Gastroesophageal sphincter (tissue), 4 donors: Measurements from ENCODE around the gene COQ3. TPM values are rescaled to one million over a fixed set of nuclear protein-coding genes. Genes with fewer than 3 reads are reported as not detected.

Experiments
- ATAC-seq: fragments of 150-250 bp; one replicate; pipeline ENCODE4 v1.9.1; 2016; ENCODE audit warnings: mild to moderate bottlenecking, moderate library complexity
- H3K27ac ChIP-seq, 4 donors: fragments of 200-600 bp; sonication (generic) in 3 of 4; 1 replicate in 3 of 4; 2 replicates in 1 of 4; pipeline ENCODE4 v1.5.1; 2016 to 2019
- H3K27me3 ChIP-seq: fragments of 200-600 bp; sonication (generic); one replicate; pipeline ENCODE4 v1.5.1; 2019
- H3K36me3 ChIP-seq, 2 donors: fragments of 200-600 bp; sonication (generic); one replicate each; pipeline ENCODE4 v1.5.1; 2019; ENCODE audit warnings: control low read depth in 1 of 2
- H3K4me1 ChIP-seq, 3 donors: fragments of 200-600 bp; sonication (generic); 1 replicate in 2 of 3; 2 replicates in 1 of 3; pipeline ENCODE4 v1.5.1; 2016 to 2019; ENCODE audit warnings: control low read depth in 2 of 3
- H3K4me3 ChIP-seq, 2 donors: fragments of 200-600 bp; sonication (generic); one replicate each; pipeline ENCODE4 v1.5.1; 2019; ENCODE audit warnings: mild to moderate bottlenecking in 1 of 2, moderate library complexity in 1 of 2
- H3K9me3 ChIP-seq, 3 donors: fragments of 200-600 bp; sonication (generic); one replicate each; pipeline ENCODE4 v1.5.1; 2017 to 2019; ENCODE audit warnings: control low read depth in 2 of 3
- EP300 ChIP-seq: sonication (generic); formaldehyde crosslinking; IDR thresholded peaks from one replicate; pipeline ENCODE4 v1.6.1; 2017; ENCODE audit warnings: antibody characterized with exemption, mild to moderate bottlenecking
- POLR2A ChIP-seq, 2 donors: fragments of 450-650 bp; IDR thresholded peaks; one replicate each; pipeline ENCODE4 v1.6.1; 2017; ENCODE audit warnings: antibody characterized with exemption in 2 of 2, mild to moderate bottlenecking in 2 of 2, moderate library complexity in 1 of 2
- POLR2AphosphoS5 ChIP-seq: sonication (generic); formaldehyde crosslinking; IDR thresholded peaks from one replicate; pipeline ENCODE4 v1.6.1; 2017; ENCODE audit warnings: antibody characterized with exemption
- WGBS, 2 donors: methylation state at CpG; one replicate each; pipeline ENCODE4 v1.1.5; 2018; ENCODE audit warnings: low coverage in 1 of 2; 5-methylcytosine and 5-hydroxymethylcytosine counted together
- total RNA-seq, 4 donors: library from RNA; depleted of rRNA; stranded (reverse); fragments of >200 nt; gene quantifications; one replicate each; pipeline ENCODE4 v1.1.0, GENCODE V29; 2016
- TF ChIP-seq, protein P1 (sequence below), 4 experiments: fragments of 200-600 bp in 2 of 4; fragments of 450-650 bp in 2 of 4; sonication (generic) in 1 of 4; IDR thresholded peaks; one replicate each; pipeline ENCODE4 v1.5.1; 2017 to 2019; ENCODE audit warnings: antibody characterized with exemption in 4 of 4, mild to moderate bottlenecking in 2 of 4, moderate library complexity in 2 of 4

COQ3 gene
- total RNA-seq, 4 donors from 2014 or later = 3.2 to 13.4 (median 7.8) TPM

DNA sequence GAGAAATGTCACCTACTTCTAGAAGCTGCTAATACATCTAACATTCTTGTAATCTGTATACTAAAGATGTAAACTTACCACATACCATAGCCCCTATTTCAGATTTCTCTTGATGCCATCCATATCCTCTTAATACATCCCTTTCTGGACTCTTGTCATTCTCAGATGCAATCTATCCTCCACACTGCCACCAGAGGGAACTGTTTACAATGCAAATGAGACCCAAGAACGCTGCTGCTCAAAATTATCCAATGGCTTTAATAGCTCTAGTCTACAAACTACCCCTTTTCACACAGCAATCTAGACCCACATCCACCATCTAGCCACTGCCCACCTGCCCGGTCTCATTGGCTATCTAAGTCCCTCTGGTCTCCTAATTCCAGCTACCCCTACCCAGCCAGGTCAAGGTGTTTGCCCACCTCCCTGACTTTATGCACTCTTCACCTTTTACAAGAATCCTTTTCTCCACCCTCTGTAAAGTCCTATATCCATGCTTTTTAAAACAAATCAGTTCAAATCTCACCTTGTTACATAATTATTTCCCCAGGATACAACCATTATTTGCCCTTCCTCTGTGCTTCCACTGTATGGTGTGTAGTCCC is 59.4 kb downstream of the COQ3 start:
- Histone ChIP-seq H3K27me3 (no peaks in the 10 kb centered on the region), H3K9me3 (no peaks in the 10 kb centered on the region), H3K4me3 (no peak overlapping the region), H3K27ac (peak overlapping the region; percentile 71 to 84 (median 74)), H3K4me1 (peaks cover 0 to 46% (median 3%) of the 10 kb centered on the region in 3 donors), H3K36me3 (peaks cover 0 to 7% of the 10 kb centered on the region in 2 donors)
- ATAC-seq = peak; percentile 69
- TF ChIP-seq, protein P1, sequence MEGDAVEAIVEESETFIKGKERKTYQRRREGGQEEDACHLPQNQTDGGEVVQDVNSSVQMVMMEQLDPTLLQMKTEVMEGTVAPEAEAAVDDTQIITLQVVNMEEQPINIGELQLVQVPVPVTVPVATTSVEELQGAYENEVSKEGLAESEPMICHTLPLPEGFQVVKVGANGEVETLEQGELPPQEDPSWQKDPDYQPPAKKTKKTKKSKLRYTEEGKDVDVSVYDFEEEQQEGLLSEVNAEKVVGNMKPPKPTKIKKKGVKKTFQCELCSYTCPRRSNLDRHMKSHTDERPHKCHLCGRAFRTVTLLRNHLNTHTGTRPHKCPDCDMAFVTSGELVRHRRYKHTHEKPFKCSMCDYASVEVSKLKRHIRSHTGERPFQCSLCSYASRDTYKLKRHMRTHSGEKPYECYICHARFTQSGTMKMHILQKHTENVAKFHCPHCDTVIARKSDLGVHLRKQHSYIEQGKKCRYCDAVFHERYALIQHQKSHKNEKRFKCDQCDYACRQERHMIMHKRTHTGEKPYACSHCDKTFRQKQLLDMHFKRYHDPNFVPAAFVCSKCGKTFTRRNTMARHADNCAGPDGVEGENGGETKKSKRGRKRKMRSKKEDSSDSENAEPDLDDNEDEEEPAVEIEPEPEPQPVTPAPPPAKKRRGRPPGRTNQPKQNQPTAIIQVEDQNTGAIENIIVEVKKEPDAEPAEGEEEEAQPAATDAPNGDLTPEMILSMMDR (IDR thresholded peaks at IDR 0.05) = peak; percentile 48 to 75 (median 71)
- TF ChIP-seq POLR2AphosphoS5 (no peak), EP300 (no peak), POLR2A (IDR thresholded peaks at IDR 0.05) (no peak)
- 41 to 56% methylated on average over 2 of the region's 2 CpGs for WGBS, 2 donors

DNA sequence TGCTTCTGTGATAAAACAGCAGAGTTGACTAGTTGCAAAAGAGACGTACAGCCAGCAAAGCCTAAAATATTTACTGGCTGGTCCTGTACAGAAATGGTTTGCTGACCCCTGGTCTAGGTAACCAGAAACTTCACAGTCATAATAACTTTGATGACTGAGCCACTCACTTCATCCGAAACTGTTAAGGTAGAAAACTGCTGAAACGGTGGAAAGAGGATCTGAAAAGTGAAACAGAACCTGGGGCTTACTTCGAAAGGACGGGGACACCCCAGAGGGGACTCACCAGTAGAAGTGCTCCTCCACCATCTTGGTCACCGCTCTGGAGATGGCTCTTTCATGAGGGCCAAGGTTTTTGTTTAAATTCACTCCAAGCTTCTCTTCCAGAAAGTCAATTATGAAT is 60.9 kb downstream of the COQ3 start:
- Histone ChIP-seq H3K9me3 (no peaks in the 10 kb centered on the region), H3K27ac (peak overlapping the region in 1 of 4 donors; percentile 84), H3K36me3 (peaks cover 0 to 13% of the 10 kb centered on the region in 2 donors), H3K4me3 (no peak overlapping the region), H3K4me1 (peaks cover 0 to 36% (median 3%) of the 10 kb centered on the region in 3 donors), H3K27me3 (no peaks in the 10 kb centered on the region)
- TF ChIP-seq POLR2AphosphoS5 (no peak), EP300 (no peak), POLR2A (IDR thresholded peaks at IDR 0.05) (no peak)
- TF ChIP-seq, protein P1 (IDR thresholded peaks at IDR 0.05) = no peak
- no peak for ATAC-seq
- WGBS, 2 donors = 71 to 83% methylated on average over 5 to 6 of the region's 6 CpGs

DNA sequence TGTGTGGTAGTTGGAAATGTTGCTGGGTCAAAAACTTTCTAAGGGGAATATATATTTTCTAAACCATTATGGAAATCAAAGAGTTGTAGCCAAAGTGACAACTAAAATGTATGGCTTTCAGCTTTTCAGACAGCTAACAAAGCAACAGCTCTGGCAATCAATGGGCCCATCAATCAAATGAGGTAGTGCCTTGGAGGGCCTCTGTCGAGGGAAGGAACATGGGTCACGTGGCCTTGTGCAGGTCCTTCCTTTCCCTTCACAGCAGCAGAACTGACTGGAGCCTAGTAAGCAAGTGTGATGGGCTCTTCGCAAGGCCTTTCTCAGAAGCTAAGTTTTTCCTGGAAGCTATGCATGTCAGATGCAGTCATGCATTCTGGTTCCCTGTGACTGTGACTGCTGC is 62.5 kb downstream of the COQ3 start:
- Histone ChIP-seq H3K27ac (no peak overlapping the region), H3K36me3 (peaks cover 0 to 16% of the 10 kb centered on the region in 2 donors), H3K4me3 (no peak overlapping the region), H3K4me1 (peaks cover 0 to 24% (median 3%) of the 10 kb centered on the region in 3 donors), H3K27me3 (no peaks in the 10 kb centered on the region), H3K9me3 (no peaks in the 10 kb centered on the region)
- TF ChIP-seq EP300 (no peak), POLR2AphosphoS5 (no peak)
- no peak for ATAC-seq
- 43 to 57% methylated on average over 2 of the region's 3 CpGs for WGBS, 2 donors

DNA sequence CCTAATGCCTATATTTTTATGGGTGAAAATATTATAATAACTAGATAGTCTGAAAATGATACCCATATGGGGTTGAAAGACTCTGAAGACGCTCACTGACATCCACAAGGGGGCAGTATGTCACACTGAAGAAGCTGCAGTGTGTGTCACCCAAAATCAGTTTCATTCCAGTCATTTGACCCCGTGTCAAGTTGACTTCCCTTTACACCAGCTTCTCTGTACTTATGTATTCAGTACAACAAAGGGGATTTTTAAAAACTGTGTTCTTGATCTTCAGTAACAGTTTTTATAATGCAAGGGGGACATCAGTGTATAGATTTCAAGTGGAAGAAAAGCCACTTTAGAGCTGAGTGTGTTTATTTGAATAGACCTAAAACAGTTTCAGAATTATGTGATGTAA is 63.8 kb downstream of the COQ3 start:
- peak; percentile 50 for ATAC-seq
- Histone ChIP-seq H3K27ac (no peak overlapping the region), H3K36me3 (peaks cover 0 to 27% of the 10 kb centered on the region in 2 donors), H3K4me1 (peaks cover 0 to 19% (median 3%) of the 10 kb centered on the region in 3 donors), H3K4me3 (no peak overlapping the region), H3K9me3 (no peaks in the 10 kb centered on the region), H3K27me3 (no peaks in the 10 kb centered on the region)
- TF ChIP-seq POLR2AphosphoS5 (no peak), EP300 (no peak), POLR2A (IDR thresholded peaks at IDR 0.05) (no peak)
- TF ChIP-seq, protein P1 (IDR thresholded peaks at IDR 0.05) = peak; percentile 53 to 73 (median 61)
- 0 to 4% methylated on average over 1 to 2 of the region's 2 CpGs for WGBS, 2 donors

DNA sequence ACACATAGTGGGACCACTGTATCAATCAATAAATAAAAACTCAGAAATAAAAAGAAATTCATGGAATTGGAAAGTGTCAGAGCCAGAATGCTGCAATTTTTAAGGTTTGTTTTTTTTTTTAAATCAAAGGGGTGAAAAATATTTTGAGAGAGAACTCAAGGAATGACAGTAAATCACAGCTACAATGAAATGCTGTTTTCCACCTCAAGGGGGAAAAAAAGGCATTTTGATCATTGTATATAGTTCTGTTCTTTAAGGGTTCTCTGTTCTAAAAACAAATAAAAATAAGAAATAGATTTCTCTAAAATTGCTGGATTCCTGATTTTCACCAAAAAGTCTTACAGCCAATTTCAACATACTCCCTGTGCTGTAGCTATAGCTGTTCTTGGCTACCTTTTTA is 69.0 kb downstream of the COQ3 start:
- Histone ChIP-seq H3K27ac (no peak overlapping the region), H3K4me3 (no peak overlapping the region), H3K36me3 (peaks cover 0 to 57% of the 10 kb centered on the region in 2 donors), H3K27me3 (no peaks in the 10 kb centered on the region), H3K4me1 (no peaks in the 10 kb centered on the region), H3K9me3 (no peaks in the 10 kb centered on the region)
- no peak for TF ChIP-seq POLR2AphosphoS5
- no peak for TF ChIP-seq POLR2A (IDR thresholded peaks at IDR 0.05)
- TF ChIP-seq, protein P1 (IDR thresholded peaks at IDR 0.05) = no peak
- no peak for TF ChIP-seq EP300
- no peak for ATAC-seq

Other genes starting within 250 kb of the COQ3 start
- gene FAXC, start 44.5 kb downstream of the COQ3 start, total RNA-seq = 10 to 100 TPM; 18.4 to 48.4 (median 22.6) TPM
- 100 to 1,000 TPM in 2 of 4 donors, 10 to 100 TPM in 2; 34.9 to 273 (median 87.9) TPM for gene PNISR, start 31.1 kb upstream of the COQ3 start, total RNA-seq
- gene USP45, start 121.2 kb upstream of the COQ3 start, total RNA-seq = 10 to 100 TPM; 11.2 to 18.6 (median 15.0) TPM
- gene CCNC, start 174.5 kb upstream of the COQ3 start, total RNA-seq = 10 to 100 TPM; 31.6 to 66.2 (median 40.4) TPM
- gene PRDM13, start 212.6 kb upstream of the COQ3 start, total RNA-seq = not detected